GM19025 (cell line): ENCODE data around the gene EYS.
"Not testable (repeated sequence)": the region's sequence is repeated elsewhere in the genome, so short reads cannot be mapped to it uniquely, and the experiment has no call there.

Experiments
- ATAC-seq: cut with Tn5 transposase; IDR thresholded peaks from one replicate; pipeline ENCODE4 v1.9.1; 2021; ENCODE audit warnings: mild to moderate bottlenecking, low read depth, moderate library complexity; ENCODE audit not compliant: unreplicated experiment

EYS gene

GRCh38 chr6:64041373-64041772 lies 1665.7 kb downstream of the EYS start:
- no peak for ATAC-seq

- ATAC-seq, result no peak
Observed at GRCh38 chr6:64040113-64040512, 1666.9 kb downstream of the EYS start.

GRCh38 chr6:64037427-64037826 lies 1669.6 kb downstream of the EYS start:
- ATAC-seq, result no peak

DNA sequence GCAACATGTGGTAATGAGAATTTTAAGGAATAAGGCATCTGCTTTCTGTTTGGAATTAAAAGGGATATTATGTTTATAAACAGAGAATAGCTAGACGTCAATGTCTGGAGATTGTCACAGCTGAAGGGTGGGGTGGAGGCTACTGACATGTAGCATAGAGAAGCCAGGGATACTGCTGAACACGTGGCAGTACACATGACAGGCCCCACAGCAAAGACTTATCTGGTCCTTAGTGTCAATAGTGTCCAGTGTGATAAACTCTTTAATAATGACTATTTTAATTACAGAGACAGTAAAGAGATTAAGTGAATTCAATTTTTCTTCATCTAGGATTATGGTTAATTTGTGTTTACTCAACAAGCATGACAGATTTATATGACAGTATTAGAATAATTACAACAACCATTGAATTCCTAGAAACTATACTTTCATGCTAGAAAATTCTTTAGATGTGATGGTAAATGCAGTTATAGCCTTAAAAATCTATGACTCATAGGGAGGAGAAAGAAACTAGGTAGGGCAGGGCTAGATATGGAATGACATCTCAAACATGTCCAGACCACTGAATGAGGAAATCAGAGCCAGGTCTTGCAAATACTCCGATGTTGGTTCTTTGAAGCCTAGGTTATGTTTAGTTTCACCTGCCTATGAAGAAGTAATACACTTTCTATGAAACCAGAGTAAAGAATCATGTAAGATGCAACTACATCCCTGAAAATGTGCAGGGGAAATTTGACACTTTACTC lies 1671.9 kb downstream of the EYS start:
- ATAC-seq, result no peak

DNA sequence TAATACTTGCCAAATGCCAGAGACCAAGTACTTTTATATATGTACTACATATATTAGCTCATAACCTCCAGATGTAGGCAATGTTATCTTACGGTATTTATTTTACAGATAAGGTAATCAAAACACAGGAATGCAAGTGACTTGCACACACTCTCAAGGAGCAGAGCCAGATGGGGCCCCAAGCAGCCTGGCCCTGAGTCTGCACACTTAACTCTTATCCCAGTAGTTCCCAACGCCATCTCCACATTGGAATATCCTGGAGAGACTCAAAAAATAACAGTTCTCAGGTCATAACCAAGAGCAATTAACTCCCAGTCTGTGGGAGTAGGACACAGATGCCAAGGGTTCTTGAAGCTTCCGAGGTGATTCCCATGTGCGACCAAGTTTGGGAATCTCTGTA lies 1672.7 kb downstream of the EYS start:
- no peak for ATAC-seq

DNA sequence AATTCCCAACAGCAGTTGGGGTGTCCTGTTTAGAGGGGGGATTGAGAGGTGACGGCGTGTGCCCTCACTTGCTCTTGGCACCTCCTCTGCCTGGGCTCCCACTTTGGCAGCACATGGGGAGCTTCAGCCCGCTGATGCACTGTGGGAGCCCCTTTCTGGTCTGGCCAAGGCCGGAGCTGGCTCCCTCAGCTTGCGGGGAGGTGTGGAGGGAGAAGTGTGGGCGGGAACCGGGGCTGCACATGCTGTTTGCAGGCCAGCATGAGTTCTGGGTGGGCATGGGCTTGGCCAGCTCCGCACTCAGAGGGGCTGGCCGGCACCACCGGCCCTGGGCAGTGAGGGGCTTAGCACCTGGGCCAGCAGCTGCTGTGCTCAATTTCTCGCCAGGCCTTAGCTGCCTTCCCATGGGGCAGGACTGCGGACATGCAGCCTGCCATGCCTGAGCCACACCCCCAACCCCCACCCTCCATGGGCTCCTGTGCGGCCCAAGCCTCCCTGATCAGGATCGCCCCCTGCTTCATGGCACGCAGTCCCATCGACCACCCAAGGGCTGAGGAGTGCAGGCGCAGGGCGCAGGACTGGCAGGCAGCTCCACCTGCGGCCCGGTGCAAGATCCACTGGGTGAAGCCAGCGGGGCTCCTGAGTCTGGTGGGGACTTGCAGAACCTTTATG lies 1675.9 kb downstream of the EYS start:
- ATAC-seq, result not testable (repeated sequence)

DNA sequence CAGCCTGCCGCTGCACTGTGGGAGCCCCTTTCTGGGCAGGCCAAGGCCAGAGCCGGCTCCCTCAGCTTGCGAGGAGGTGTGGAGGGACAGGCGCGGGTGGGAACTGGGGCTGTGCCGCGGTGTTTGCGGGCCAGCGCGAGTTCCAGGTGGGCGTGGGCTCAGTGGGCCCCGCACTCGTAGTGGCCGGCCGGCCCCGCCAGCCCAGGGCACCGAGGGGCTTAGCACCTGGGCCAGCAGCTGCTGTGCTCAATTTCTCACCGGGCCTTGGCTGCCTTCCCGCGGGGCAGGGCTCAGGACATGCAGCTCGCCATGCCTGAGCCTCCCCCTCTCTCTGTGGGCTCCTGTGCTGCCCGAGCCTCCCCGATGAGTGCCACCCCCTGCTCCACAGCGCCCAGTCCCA lies 1683.3 kb downstream of the EYS start:
- ATAC-seq, result no peak

GRCh38 chr6:64014595-64014994 lies 1692.4 kb downstream of the EYS start:
- no peak for ATAC-seq

GRCh38 chr6:64013011-64013410 lies 1694.0 kb downstream of the EYS start:
- no peak for ATAC-seq

- no peak for ATAC-seq
Observed at GRCh38 chr6:64012351-64013001, 1694.5 kb downstream of the EYS start.

GRCh38 chr6:64010666-64011065 lies 1696.4 kb downstream of the EYS start:
- no peak for ATAC-seq

DNA sequence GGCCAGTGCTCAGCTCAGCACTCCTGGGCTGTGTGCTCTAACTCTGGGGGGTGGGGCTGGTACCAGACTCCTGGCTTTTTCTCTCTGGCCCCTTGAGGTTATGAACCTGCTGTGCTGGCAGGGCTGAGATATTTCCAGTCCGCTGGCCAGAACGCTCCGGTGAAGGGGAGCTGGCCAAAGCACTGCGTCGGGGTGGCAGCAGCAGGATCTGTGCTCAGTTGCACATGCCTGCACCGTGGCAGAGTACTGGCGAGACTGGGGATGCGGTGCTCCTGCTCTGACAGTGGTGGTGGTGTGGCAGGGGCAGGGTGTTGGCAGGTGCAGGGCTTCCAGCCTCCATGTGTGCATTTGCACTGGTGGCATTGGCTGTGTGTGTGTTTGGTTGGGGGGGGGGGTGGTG lies 1697.0 kb downstream of the EYS start:
- no peak for ATAC-seq

DNA sequence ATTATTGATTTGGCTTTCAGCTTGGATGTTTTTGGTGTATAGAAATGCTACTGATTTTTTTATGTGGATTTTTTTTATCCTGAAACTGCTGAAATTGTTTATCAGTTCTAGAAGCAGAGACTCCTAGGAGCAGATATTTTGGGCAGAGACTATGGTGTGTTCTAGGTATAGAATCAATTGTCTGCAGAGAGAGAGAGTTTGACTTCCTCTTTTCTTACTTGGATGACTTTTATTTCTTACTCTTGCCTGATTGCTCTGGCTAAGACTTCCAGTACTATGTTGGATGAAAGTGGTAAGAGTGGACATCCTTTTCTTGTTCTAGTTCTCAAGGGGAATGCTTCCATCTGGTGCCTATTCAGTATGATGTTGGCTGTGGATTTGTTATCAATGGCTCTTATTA lies 1700.8 kb downstream of the EYS start:
- ATAC-seq, result no peak

DNA sequence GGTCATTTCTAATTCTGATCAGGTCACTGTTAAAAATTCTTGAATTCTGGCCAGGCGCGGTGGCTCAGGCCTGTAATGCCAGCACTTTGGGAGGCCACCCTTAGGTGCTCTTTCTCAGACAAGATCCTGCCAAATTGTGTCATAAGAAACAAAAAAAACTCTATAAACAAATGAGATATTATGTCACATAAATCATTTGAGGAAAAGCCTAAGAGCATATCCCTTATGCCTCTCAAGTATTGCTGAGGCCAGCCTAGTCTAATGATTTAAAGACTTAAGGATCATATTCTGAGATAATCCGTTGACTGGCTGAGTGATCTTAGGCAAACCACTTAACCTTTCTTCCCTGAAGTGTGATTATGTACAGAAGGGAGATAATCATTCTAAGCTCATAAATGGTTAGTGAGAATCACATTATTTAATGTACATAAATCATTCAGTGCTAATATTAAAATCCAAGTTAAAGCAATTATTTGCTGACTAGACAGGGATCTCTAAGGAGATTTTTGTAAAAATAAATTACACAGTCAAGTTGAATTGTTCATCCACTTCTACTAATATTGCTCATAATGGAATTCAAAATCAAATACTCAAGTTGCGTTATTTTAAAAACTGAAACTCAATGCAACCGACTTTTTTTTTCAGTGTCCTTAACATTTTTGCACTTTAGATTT lies 1706.1 kb downstream of the EYS start:
- ATAC-seq, result no peak

DNA sequence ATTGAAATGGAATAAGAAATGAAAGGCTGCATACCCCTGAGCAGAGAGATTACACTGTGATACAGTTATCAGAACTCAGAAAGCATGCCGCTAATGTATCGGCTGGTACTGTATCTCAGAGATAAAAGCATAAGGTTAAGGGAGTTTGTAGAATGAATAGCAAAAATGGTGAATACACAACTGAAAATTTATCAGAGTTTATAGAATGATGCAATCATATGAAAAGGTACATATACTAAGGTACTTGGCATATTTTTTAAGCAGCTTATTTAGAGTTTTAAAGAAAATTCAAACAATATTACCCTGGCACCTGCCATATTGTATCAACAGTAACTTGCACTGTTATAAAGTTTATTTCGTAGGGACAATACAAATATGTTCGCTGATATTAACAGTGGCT lies 1707.4 kb downstream of the EYS start:
- ATAC-seq, result no peak

GRCh38 chr6:63998991-63999390 lies 1708.0 kb downstream of the EYS start:
- no peak for ATAC-seq

- no peak for ATAC-seq
Observed at GRCh38 chr6:63997734-63998133, 1709.3 kb downstream of the EYS start.

DNA sequence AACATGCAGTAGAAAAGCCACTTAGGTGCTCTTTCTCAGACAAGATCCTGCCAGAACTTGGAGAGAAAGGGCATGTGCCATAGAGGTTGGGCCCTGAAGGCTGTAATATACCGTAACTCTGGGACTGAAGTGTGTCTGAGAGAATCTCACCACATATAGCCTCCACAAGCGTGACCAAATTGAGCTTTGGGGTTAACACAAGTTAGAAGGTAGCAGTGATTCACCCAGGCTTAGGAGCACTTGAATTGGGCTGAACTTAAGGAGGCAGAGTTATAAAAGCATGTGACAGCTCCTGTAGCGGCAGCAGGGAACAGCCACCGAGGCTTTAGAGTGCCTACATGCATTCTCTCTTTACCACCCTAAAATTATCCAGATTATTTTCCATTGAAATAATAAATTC lies 1709.8 kb downstream of the EYS start:
- ATAC-seq, result no peak

GRCh38 chr6:63985223-63985622 lies 1721.8 kb downstream of the EYS start:
- ATAC-seq, result no peak

GRCh38 chr6:63975699-63976098 lies 1731.3 kb downstream of the EYS start:
- no peak for ATAC-seq

DNA sequence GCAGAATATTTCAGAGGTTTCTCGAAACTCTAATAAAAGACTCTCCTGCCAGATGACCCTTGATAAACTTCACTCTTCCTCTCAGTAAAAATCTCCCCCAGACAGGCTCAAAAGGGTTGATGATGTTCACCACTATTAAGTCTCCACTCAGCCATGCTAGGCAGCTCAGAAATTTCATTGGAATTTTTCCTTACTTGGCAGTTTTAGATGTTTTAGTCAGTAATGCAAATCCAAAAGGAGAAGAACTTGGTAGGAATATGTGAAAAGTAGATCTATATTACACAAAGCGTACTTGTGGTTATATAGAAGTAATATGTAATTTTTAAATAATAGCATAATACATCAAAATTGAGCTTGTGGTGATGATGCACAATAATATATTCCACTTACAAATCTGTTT lies 1738.4 kb downstream of the EYS start:
- ATAC-seq, result no peak
